Cardiac septum (tissue), 1 donor: ENCODE results near the gene FZD7. TPM values are rescaled to one million over a fixed set of nuclear protein-coding genes. Genes with fewer than 3 reads are reported as not detected.

Experiments
- DNase-seq: peaks from one replicate; pipeline ENCODE4 v3.0.0-alpha.2; 2020; ENCODE audit warnings: low spot score
- intact Hi-C: fragments of 100-400 bp; cut with DNase I; formaldehyde crosslinking; loops from one replicate; pipeline ENCODE4 v1.14.0; 2022
- total RNA-seq: library from RNA; stranded (reverse); fragmentation: NEBNext Ultra II Directional; extraction: Animal tissue kit (Norgen Biotek cat#: 25700); gene quantifications from one replicate; pipeline ENCODE4 v1.2.1, GENCODE V29; 2021
- donor health status: DM: no; HTN: no; CAD: no.

The FZD7 gene
- total RNA-seq, 1 donor from 2014 or later, result 34.7 TPM

- no peak for DNase-seq
- intact Hi-C loops, result loop anchor here (5.0 to 10.0 kb wide), 4 partner anchors 118 to 252 kb away; partner anchors contain the start of gene ALS2
These were observed 814 bp downstream of the FZD7 start for GRCh38 chr2:202034249-202035088.

DNA sequence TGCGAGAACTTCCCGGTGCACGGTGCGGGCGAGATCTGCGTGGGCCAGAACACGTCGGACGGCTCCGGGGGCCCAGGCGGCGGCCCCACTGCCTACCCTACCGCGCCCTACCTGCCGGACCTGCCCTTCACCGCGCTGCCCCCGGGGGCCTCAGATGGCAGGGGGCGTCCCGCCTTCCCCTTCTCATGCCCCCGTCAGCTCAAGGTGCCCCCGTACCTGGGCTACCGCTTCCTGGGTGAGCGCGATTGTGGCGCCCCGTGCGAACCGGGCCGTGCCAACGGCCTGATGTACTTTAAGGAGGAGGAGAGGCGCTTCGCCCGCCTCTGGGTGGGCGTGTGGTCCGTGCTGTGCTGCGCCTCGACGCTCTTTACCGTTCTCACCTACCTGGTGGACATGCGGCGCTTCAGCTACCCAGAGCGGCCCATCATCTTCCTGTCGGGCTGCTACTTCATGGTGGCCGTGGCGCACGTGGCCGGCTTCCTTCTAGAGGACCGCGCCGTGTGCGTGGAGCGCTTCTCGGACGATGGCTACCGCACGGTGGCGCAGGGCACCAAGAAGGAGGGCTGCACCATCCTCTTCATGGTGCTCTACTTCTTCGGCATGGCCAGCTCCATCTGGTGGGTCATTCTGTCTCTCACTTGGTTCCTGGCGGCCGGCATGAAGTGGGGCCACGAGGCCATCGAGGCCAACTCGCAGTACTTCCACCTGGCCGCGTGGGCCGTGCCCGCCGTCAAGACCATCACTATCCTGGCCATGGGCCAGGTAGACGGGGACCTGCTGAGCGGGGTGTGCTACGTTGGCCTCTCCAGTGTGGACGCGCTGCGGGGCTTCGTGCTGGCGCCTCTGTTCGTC lies 1.7 kb downstream of the FZD7 start:
- DNase-seq, result peak; percentile 81
- intact Hi-C loops, result loop anchor here (5.0 to 10.0 kb wide), 3 partner anchors 117 to 151 kb away; no protein-coding TSS in a partner anchor

DNA sequence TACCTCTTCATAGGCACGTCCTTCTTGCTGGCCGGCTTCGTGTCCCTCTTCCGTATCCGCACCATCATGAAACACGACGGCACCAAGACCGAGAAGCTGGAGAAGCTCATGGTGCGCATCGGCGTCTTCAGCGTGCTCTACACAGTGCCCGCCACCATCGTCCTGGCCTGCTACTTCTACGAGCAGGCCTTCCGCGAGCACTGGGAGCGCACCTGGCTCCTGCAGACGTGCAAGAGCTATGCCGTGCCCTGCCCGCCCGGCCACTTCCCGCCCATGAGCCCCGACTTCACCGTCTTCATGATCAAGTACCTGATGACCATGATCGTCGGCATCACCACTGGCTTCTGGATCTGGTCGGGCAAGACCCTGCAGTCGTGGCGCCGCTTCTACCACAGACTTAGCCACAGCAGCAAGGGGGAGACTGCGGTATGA lies 2.3 kb downstream of the FZD7 start:
- intact Hi-C loops, result loop anchor here (5.0 to 10.0 kb wide), 3 partner anchors 116 to 151 kb away; no protein-coding TSS in a partner anchor
- no peak for DNase-seq

DNA sequence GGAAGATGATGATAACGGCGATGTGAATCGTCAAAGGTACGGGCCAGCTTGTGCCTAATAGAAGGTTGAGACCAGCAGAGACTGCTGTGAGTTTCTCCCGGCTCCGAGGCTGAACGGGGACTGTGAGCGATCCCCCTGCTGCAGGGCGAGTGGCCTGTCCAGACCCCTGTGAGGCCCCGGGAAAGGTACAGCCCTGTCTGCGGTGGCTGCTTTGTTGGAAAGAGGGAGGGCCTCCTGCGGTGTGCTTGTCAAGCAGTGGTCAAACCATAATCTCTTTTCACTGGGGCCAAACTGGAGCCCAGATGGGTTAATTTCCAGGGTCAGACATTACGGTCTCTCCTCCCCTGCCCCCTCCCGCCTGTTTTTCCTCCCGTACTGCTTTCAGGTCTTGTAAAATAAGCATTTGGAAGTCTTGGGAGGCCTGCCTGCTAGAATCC lies 3.0 kb downstream of the FZD7 start:
- no peak for DNase-seq
- intact Hi-C loops, result loop anchor here (5.0 to 10.0 kb wide), 3 partner anchors 116 to 152 kb away; no protein-coding TSS in a partner anchor

GRCh38 chr2:202037086-202037485 lies 3.4 kb downstream of the FZD7 start:
- no peak for DNase-seq
- intact Hi-C loops, result loop anchor here (5.0 to 10.0 kb wide), 3 partner anchors 115 to 152 kb away; no protein-coding TSS in a partner anchor

DNA sequence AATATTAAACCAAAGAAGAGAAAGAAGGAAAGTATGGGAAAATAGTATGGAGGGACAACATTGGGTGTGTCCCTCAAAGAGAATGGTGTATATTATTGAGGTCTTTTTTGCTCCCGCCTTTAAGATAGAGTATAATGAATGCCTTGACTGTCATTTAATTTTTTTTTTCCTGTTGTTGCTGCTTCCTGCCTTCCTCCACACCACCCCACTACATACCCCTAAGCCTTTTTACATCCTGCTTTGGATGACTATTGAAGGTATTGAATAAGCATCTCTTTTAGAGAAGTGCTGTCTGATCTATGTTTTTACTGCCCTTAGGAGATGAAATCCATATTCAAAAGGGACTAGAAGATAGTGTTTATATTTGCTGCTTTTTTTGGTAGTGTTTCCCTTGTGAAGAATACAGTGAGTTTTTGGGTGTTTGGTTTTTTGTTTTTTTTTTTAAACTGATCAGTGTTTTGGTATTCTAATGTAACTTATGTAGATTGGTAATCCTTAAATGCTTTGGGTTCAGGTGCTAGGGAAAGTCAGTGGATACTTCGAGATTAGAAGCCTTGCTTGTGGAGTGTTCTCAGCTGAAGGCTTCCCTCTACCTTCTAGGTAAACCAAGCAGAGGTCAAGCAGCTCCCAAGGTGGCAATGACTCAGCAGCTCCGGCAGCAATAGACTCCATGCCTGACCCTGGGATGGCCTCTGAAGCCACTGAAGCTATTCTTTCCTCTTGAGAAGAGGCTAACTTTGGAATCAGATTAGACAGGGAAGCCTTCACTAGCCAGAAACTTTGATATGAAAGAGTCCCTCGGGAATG lies 5.0 kb downstream of the FZD7 start:
- intact Hi-C loops, result loop anchor here (5.0 to 10.0 kb wide), 3 partner anchors 114 to 154 kb away; no protein-coding TSS in a partner anchor
- DNase-seq, result no peak

- intact Hi-C loops, result loop anchor here (5.0 to 10.0 kb wide), 3 partner anchors 113 to 155 kb away; no protein-coding TSS in a partner anchor
- no peak for DNase-seq
These were observed 5.8 kb downstream of the FZD7 start for GRCh38 chr2:202039278-202040078.

- DNase-seq, result no peak
- intact Hi-C loops, result no loop called here
These were observed 6.6 kb downstream of the FZD7 start for GRCh38 chr2:202040079-202040844.

GRCh38 chr2:202042444-202042843 lies 8.8 kb downstream of the FZD7 start:
- intact Hi-C loops, result no loop called here
- no peak for DNase-seq

DNA sequence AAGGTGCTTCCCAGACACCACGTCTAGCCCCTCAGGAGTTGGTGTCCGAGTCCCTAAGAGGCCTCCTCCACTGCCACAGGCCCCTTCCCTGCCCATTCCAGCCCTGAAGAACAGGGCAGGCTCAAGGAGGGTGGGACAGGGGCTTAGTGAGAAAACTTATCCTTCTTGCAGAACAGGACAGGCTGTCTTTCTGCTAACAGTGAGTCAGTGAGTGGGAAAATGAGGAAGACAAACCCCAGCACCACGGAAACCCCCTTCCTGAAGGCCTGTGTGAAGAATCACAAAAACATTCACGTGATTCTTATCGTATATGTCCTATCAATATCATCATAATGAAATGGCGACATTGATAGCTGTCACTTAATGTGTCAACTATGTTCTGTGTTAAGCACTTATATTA lies 9.8 kb downstream of the FZD7 start:
- intact Hi-C loops, result no loop called here
- DNase-seq, result no peak

- intact Hi-C loops, result no loop called here
- no peak for DNase-seq
These were observed 11.1 kb downstream of the FZD7 start for GRCh38 chr2:202044777-202045176.

- DNase-seq, result no peak
- intact Hi-C loops, result no loop called here
These were observed 12.9 kb downstream of the FZD7 start for GRCh38 chr2:202046572-202046971.

GRCh38 chr2:202049092-202049728 lies 15.6 kb downstream of the FZD7 start:
- intact Hi-C loops, result no loop called here
- no peak for DNase-seq

- intact Hi-C loops, result no loop called here
These were observed 16.2 kb downstream of the FZD7 start for GRCh38 chr2:202049840-202050239.

DNA sequence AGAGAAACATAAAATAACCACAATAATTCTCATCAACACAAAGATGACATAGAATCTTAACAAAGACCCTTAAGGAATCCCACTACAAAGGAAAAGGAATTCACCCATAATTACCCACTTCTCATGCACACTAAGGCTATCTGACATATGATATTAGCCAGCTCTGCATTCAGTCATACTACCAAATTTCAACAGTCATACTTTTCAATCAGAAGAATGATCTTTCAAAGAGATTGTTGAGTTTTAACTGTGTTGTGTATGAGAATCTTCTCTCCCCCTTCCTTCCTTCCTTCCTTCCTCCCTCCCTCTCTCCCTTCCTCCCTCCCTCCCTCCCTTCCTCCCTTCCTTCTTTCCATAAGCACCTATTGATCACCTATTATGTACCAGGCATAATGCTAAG lies 17.0 kb downstream of the FZD7 start:
- intact Hi-C loops, result no loop called here
- no peak for DNase-seq

More at GRCh38 chr2:202049840-202050239, 16.2 kb downstream of the FZD7 start:
- no peak for DNase-seq

- DNase-seq, result no peak
- intact Hi-C loops, result no loop called here
These were observed 18.0 kb downstream of the FZD7 start for GRCh38 chr2:202051499-202052161.

DNA sequence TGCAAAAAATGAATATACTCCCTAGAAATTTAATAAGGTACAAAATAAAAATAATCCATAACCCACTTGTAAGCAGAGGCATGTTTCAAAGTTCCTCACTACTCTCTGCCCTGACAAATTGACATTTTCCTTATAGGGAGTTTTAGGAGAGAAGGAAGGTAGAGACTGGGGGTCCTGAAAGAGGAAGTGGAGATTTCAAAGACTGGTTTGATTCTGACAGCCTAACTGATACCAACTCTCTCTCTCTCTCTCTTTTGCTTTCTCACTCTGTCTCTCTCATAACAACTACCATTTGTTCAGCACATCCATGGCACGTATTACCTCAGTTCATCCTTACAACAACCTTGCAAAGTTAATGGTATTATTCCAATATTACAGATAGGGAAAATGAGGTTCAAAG lies 18.6 kb downstream of the FZD7 start:
- no peak for DNase-seq
- intact Hi-C loops, result no loop called here
